ENCODE measurements around the gene CHKB. TPM values are rescaled to one million over a fixed set of nuclear protein-coding genes. Genes with fewer than 3 reads are reported as not detected.
A peak's percentile ranks its signal among the peaks of the same experiment; 100 is the strongest.

The CHKB gene
- total and polyA plus RNA-seq, 2 of the 8 experiments (the other 6 are each of a cell fraction or from before 2014, with no cell fraction given), result 27.9 to 42.2 TPM

DNA sequence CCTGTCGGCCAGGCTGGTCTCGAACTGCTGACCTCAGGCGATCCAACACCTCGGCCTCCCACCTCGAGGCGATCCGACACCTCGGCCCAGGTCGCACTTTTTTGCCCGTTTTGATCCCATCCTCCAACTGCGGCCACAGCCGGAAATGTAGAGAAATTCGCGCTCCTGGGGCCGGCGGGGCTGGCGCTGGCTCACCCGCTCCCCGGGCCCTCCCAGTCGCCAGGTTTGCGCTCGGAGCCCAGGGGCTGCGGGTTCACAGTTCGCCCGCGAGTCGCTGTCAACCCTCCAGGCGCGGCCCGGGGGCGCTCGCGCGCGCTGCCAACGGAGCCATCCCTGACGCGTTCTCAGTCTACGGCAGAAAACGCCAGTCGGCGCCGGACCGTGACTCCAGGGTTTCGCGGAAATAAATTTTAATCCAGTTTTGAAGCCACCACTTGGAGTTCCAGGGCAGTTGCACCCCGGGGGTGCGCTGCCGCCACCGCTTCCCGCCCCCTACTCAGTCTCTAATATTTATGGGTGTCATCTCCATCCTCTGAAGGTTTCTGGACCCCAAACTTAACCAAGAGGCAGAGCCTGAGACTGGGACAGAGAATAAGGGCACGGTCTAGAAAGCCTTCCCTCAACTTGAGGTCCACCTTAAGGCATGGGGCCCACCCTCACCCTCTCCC lies 38.4 kb downstream of the CHKB start (continued):
- no peak for TF ChIP-seq KDM1A (IDR thresholded peaks at IDR 0.05; ENCODE audit: borderline replicate concordance, low read length)
- TF ChIP-seq KDM4A (IDR thresholded peaks at IDR 0.05; ENCODE audit: low read depth, low read length, severe bottlenecking), result no peak
- TF ChIP-seq RFX5 (IDR thresholded peaks at IDR 0.05; ENCODE audit: borderline replicate concordance, low read depth, low read length), result no peak
- peak; percentile 25 for TF ChIP-seq ASH2L (IDR thresholded peaks at IDR 0.05; ENCODE audit: low read length)
- TF ChIP-seq MAX (IDR thresholded peaks at IDR 0.05), result peak; percentile 30; the same call in 1 of the 2 replicates
- TF ChIP-seq MAFK (IDR thresholded peaks at IDR 0.05; ENCODE audit: low read depth, low read length), result no peak
- no peak for TF ChIP-seq BCL11A (IDR thresholded peaks at IDR 0.05; ENCODE audit: low read depth in 2 of 2, low read length in 2 of 2)
- TF ChIP-seq NRF1 (IDR thresholded peaks at IDR 0.05; ENCODE audit: low read depth, low read length), result no peak
- TF ChIP-seq, protein P1, sequence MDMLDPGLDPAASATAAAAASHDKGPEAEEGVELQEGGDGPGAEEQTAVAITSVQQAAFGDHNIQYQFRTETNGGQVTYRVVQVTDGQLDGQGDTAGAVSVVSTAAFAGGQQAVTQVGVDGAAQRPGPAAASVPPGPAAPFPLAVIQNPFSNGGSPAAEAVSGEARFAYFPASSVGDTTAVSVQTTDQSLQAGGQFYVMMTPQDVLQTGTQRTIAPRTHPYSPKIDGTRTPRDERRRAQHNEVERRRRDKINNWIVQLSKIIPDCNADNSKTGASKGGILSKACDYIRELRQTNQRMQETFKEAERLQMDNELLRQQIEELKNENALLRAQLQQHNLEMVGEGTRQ (IDR thresholded peaks at IDR 0.05; ENCODE audit: low read length), result no peak
- no peak for TF ChIP-seq TEAD4 (IDR thresholded peaks at IDR 0.05; ENCODE audit: low read depth, low read length)
- no peak for TF ChIP-seq SIX5 (IDR thresholded peaks at IDR 0.05; ENCODE audit: low read depth, low read length)
- no peak for TF ChIP-seq E2F6 (IDR thresholded peaks at IDR 0.05)
- no peak for TF ChIP-seq POLR2A (IDR thresholded peaks at IDR 0.05; ENCODE audit: control extremely low read depth in 1 of 2, low read depth in 2 of 2, low read length in 2 of 2)
- no peak for TF ChIP-seq CHD1 (IDR thresholded peaks at IDR 0.05; ENCODE audit: low read depth, low read length)
- TF ChIP-seq SIRT6 (IDR thresholded peaks at IDR 0.05; ENCODE audit: low read length), result no peak
- TF ChIP-seq GTF2F1 (IDR thresholded peaks at IDR 0.05; ENCODE audit: borderline replicate concordance, low read depth, low read length), result no peak
- no peak for TF ChIP-seq PHF8 (conservative IDR thresholded peaks at IDR 0.05; ENCODE audit: low read depth, low read length)
- TF ChIP-seq BACH1 (IDR thresholded peaks at IDR 0.05; ENCODE audit: low read length), result no peak
- TF ChIP-seq HDAC2 (IDR thresholded peaks at IDR 0.05; ENCODE audit: borderline replicate concordance in 1 of 2, low read depth in 2 of 2, low read length in 2 of 2), result 0 out of 4 replicates have a peak, but pooled peaks of 1 of the 2 experiments have one; percentile 41
- no peak for TF ChIP-seq TCF12 (IDR thresholded peaks at IDR 0.05; ENCODE audit: low read depth, low read length)
- TF ChIP-seq CREB1 (IDR thresholded peaks at IDR 0.05), result peak; percentile 75
- TF ChIP-seq NANOG (IDR thresholded peaks at IDR 0.05; ENCODE audit: insufficient read depth, low read depth, low read length, poor library complexity, severe bottlenecking), result no peak
- TF ChIP-seq KDM5A (IDR thresholded peaks at IDR 0.05; ENCODE audit: low read length), result no peak
- no peak for TF ChIP-seq EGR1 (IDR thresholded peaks at IDR 0.05; ENCODE audit: borderline replicate concordance, low read depth, low read length)
